Spleen (tissue), 13 donors: ENCODE data around the gene ARHGEF18. TPM values are rescaled to one million over a fixed set of nuclear protein-coding genes. Genes with fewer than 3 reads are reported as not detected.
A peak's percentile ranks its signal among the peaks of the same experiment; 100 is the strongest.

Experiments used
- DNase-seq: peaks from one replicate; pipeline ENCODE4 v3.0.0-alpha.2; 2020
- H3K27ac ChIP-seq, 8 donors: fragments of 200-600 bp; sonication (generic) in 7 of 8; 1 replicate in 4 of 8; 2 replicates in 4 of 8; pipeline versions ENCODE4 v1.5.0 to v1.8.0; 2016 to 2021; ENCODE audit warnings: inconsistent platforms in 4 of 8, mild to moderate bottlenecking in 4 of 8, moderate library complexity in 1 of 8
- H3K27me3 ChIP-seq, 7 donors: fragments of 200-600 bp; sonication (generic) in 6 of 7; replicated peaks in 1 of 7; 1 replicate in 4 of 7; 2 replicates in 3 of 7; pipeline versions ENCODE4 v1.5.0 to v1.8.0; 2016 to 2021; ENCODE audit warnings: inconsistent platforms in 3 of 7, mild to moderate bottlenecking in 1 of 7
- H3K36me3 ChIP-seq, 6 donors: fragments of 200-600 bp; sonication (generic) in 5 of 6; 1 replicate in 4 of 6; 2 replicates in 2 of 6; pipeline versions ENCODE4 v1.5.0 to v1.8.0; 2016 to 2021; ENCODE audit warnings: inconsistent platforms in 2 of 6
- H3K4me1 ChIP-seq, 6 donors: fragments of 200-600 bp; sonication (generic) in 5 of 6; 1 replicate in 3 of 6; 2 replicates in 3 of 6; pipeline versions ENCODE4 v1.5.0 to v1.8.0; 2016 to 2021; ENCODE audit warnings: inconsistent platforms in 3 of 6
- H3K4me3 ChIP-seq, 8 donors: fragments of 200-600 bp; sonication (generic) in 7 of 8; 1 replicate in 4 of 8; 2 replicates in 4 of 8; pipeline versions ENCODE4 v1.5.0 to v1.8.0; 2016 to 2021; ENCODE audit warnings: inconsistent platforms in 4 of 8, mild to moderate bottlenecking in 4 of 8, moderate library complexity in 2 of 8
- H3K9me3 ChIP-seq, 8 donors: fragments of 200-600 bp; sonication (generic) in 7 of 8; 1 replicate in 4 of 8; 2 replicates in 4 of 8; pipeline versions ENCODE4 v1.5.0 to v1.8.0; 2016 to 2021; ENCODE audit warnings: inconsistent platforms in 4 of 8
- CTCF ChIP-seq, 11 experiments: fragments of 200-600 bp in 7 of 11; fragments of 450-650 bp in 4 of 11; sonication (generic) in 4 of 11; IDR thresholded peaks in 8 of 11; conservative IDR thresholded peaks in 3 of 11; 1 replicate in 7 of 11; 2 replicates in 4 of 11; pipeline versions ENCODE4 v1.4.0 to v1.8.0; 2016 to 2021; ENCODE audit warnings: antibody characterized with exemption in 11 of 11, inconsistent platforms in 4 of 11, mild to moderate bottlenecking in 1 of 11
- POLR2A ChIP-seq, 3 donors: fragments of 450-650 bp; IDR thresholded peaks; one replicate each; pipeline ENCODE4 v1.5.1; 2017; ENCODE audit warnings: antibody characterized with exemption in 3 of 3, mild to moderate bottlenecking in 1 of 3
- POLR2AphosphoS5 ChIP-seq, 3 donors: sonication (generic); formaldehyde crosslinking; IDR thresholded peaks; one replicate each; pipeline ENCODE4 v1.5.1; 2017; ENCODE audit warnings: antibody characterized with exemption in 3 of 3
- WGBS, 5 donors: extraction: QIAGEN DNeasy Blood & Tissue Kit in 3 of 5; methylation state at CpG; one replicate each; pipeline versions ENCODE4 v1.1.5 to v1.1.7; 2013 to 2018; 5-methylcytosine and 5-hydroxymethylcytosine counted together
- intact Hi-C: fragments of 100-400 bp; cut with DNase I; formaldehyde crosslinking; loops from one replicate; pipeline ENCODE4 v1.15.0; 2023; ENCODE audit warnings: low total_unique reads
- long read RNA-seq, 2 donors: transcript quantifications; one replicate each; lab custom pipeline, GENCODE V29; 2026
- polyA plus RNA-seq, 3 donors: library from polyadenylated mRNA; stranded (reverse); fragments of 200-250 nt; gene quantifications; one replicate each; pipeline ENCODE4 v1.2.1, GENCODE V29; 2013
- total RNA-seq, 7 donors: library from RNA; depleted of rRNA in 3 of 7; stranded (reverse); fragments of >200 nt in 3 of 7; fragmentation: NEBNext Ultra II Directional in 4 of 7; extraction: Animal tissue kit (Norgen Biotek cat#: 25700) in 4 of 7; gene quantifications; one replicate each; pipeline versions ENCODE4 v1.1.0 to v1.2.1, GENCODE V29; 2016 to 2021
- donor health status: healthy with polysubstance abuse.
- donor health status: DM: no; HTN: no; CAD: no; lungs with moderate emphysema.
- donor health status: DM: no; HTN: no; CAD: no.
- donor health status: Bipolar disorder and iron deficiency.
- donor health status: healthy.
- donor health status: DM: no; HTN: no; CAD: no.
- donor health status: DM: yes; HTN: yes; CAD: no.

ARHGEF18 gene
- 10 to 100 TPM; 60.2 to 79.8 (median 71.1) TPM for total RNA-seq
- polyA plus RNA-seq = 10 to 100 TPM; 24.3 to 56.9 (median 38.1) TPM
- long read RNA-seq, donor 1, partial matches to known transcripts = 12 of 12 reads
- long read RNA-seq, donor 1, other reads (novel, unspliced or antisense) = 0 of 12 reads
- long read RNA-seq, donor 2 = 0 reads

GRCh38 chr19:7348587-7349230, at the start of gene ARHGEF18:
TSS of gene ARHGEF18 (plus strand) at chr19:7348937. CDS start at chr19:7362891, 13,954 bp downstream.
- H3K27ac ChIP-seq = peak within 1 kb of the TSS; percentile 67 to 96 (median 89)
- H3K36me3 ChIP-seq = peaks cover 0 to 15% (median 0%) of the 10 kb centered on the region in 6 donors
- TF ChIP-seq POLR2A (IDR thresholded peaks at IDR 0.05) (peak in 2 of 3 donors; percentile 54 to 80), POLR2AphosphoS5 (IDR thresholded peaks at IDR 0.05) (peak; percentile 93 to 95 (median 95)), CTCF (IDR thresholded peaks at IDR 0.05 in 8 of 11, conservative IDR thresholded peaks at IDR 0.05 in 3 of 11) (peak in 1 of 11 experiments; percentile 19)
- H3K4me3 ChIP-seq = peak within 1 kb of the TSS; percentile 44 to 88 (median 59)
- peak; percentile 94 for DNase-seq
- peaks cover 11 to 85% (median 70%) of the 10 kb centered on the region in 6 donors for H3K4me1 ChIP-seq
- intact Hi-C loops = no loop called here
- 26 to 51% (median 30%) methylated on average over 13 of the region's 13 CpGs for WGBS, 5 donors
- H3K9me3 ChIP-seq = peaks cover 0 to 15% (median 10%) of the 10 kb centered on the region in 8 donors
- no peaks in the 10 kb centered on the region for H3K27me3 ChIP-seq

GRCh38 chr19:7301525-7301924, 47.2 kb upstream of the ARHGEF18 start:
- Histone ChIP-seq H3K27me3 (peaks cover 0 to 22% (median 0%) of the 10 kb centered on the region in 7 donors), H3K4me1 (peaks cover 0 to 26% (median 8%) of the 10 kb centered on the region in 6 donors), H3K4me3 (no peak overlapping the region), H3K27ac (no peak overlapping the region), H3K9me3 (no peaks in the 10 kb centered on the region), H3K36me3 (no peaks in the 10 kb centered on the region)
- WGBS, 5 donors = 50 to 89% (median 65%) methylated on average over 5 of the region's 5 CpGs
- DNase-seq = no peak
- intact Hi-C loops = no loop called here
- no peak for TF ChIP-seq POLR2A (IDR thresholded peaks at IDR 0.05)
- no peak for TF ChIP-seq POLR2AphosphoS5 (IDR thresholded peaks at IDR 0.05)
- TF ChIP-seq CTCF (IDR thresholded peaks at IDR 0.05 in 8 of 11, conservative IDR thresholded peaks at IDR 0.05 in 3 of 11) = no peak

GRCh38 chr19:7303470-7303869, 45.3 kb upstream of the ARHGEF18 start:
- Histone ChIP-seq H3K4me3 (no peak overlapping the region), H3K36me3 (no peaks in the 10 kb centered on the region), H3K4me1 (peaks cover 0 to 38% (median 10%) of the 10 kb centered on the region in 6 donors), H3K27ac (peak overlapping the region in 2 of 8 donors; percentile 28 to 38), H3K9me3 (no peaks in the 10 kb centered on the region), H3K27me3 (peaks cover 0 to 11% (median 0%) of the 10 kb centered on the region in 7 donors)
- DNase-seq = no peak
- TF ChIP-seq POLR2A (IDR thresholded peaks at IDR 0.05) = no peak
- no peak for TF ChIP-seq POLR2AphosphoS5 (IDR thresholded peaks at IDR 0.05)
- TF ChIP-seq CTCF (IDR thresholded peaks at IDR 0.05 in 8 of 11, conservative IDR thresholded peaks at IDR 0.05 in 3 of 11) = no peak
- 51 to 81% (median 63%) methylated on average over 4 of the region's 4 CpGs for WGBS, 5 donors
- intact Hi-C loops = no loop called here

- Histone ChIP-seq H3K9me3 (no peaks in the 10 kb centered on the region), H3K4me3 (no peak overlapping the region), H3K36me3 (no peaks in the 10 kb centered on the region), H3K27me3 (peaks cover 0 to 8% (median 0%) of the 10 kb centered on the region in 7 donors), H3K27ac (peak overlapping the region in 4 of 8 donors; percentile 28 to 61 (median 44)), H3K4me1 (peaks cover 0 to 44% (median 10%) of the 10 kb centered on the region in 6 donors)
- TF ChIP-seq POLR2AphosphoS5 (IDR thresholded peaks at IDR 0.05) (peak in 2 of 3 donors; percentile 40 to 44), POLR2A (IDR thresholded peaks at IDR 0.05) (no peak), CTCF (IDR thresholded peaks at IDR 0.05 in 8 of 11, conservative IDR thresholded peaks at IDR 0.05 in 3 of 11) (no peak)
- intact Hi-C loops = no loop called here
- WGBS, 5 donors = 58 to 85% (median 68%) methylated on average over 9 of the region's 9 CpGs
- peak; percentile 74 for DNase-seq
These were observed 44.5 kb upstream of the ARHGEF18 start for GRCh38 chr19:7304200-7304599.
